Upper lobe of left lung (tissue), 6 donors: Measurements from ENCODE around the gene FGF14. TPM values are rescaled to one million over a fixed set of nuclear protein-coding genes. Genes with fewer than 3 reads are reported as not detected.

Experiments
- ATAC-seq, 2 donors: fragments of 200-7000 bp; cut with Tn5 transposase; one replicate each; pipeline ENCODE4 v1.9.1; 2022; ENCODE audit warnings: mild to moderate bottlenecking in 2 of 2, moderate library complexity in 2 of 2; ENCODE audit not compliant: low FRiP score in 2 of 2
- DNase-seq, 2 donors: peaks; one replicate each; pipeline ENCODE4 v3.0.0-alpha.2; 2019 to 2020
- H3K27ac ChIP-seq, 4 donors: fragments of 200-600 bp; sonication (generic); one replicate each; pipeline ENCODE4 v1.5.1; 2016 to 2019
- H3K27me3 ChIP-seq, 4 donors: fragments of 200-600 bp; sonication (generic); one replicate each; pipeline ENCODE4 v1.5.1; 2017 to 2019
- H3K36me3 ChIP-seq, 4 donors: fragments of 200-600 bp; sonication (generic); one replicate each; pipeline ENCODE4 v1.5.1; 2016 to 2019
- H3K4me1 ChIP-seq, 4 donors: fragments of 200-600 bp; sonication (generic); one replicate each; pipeline ENCODE4 v1.5.1; 2018 to 2019
- H3K4me3 ChIP-seq, 4 donors: fragments of 200-600 bp; sonication (generic); one replicate each; pipeline ENCODE4 v1.5.1; 2017 to 2019; ENCODE audit warnings: mild to moderate bottlenecking in 2 of 4, moderate library complexity in 1 of 4
- H3K9me3 ChIP-seq, 4 donors: fragments of 200-600 bp; sonication (generic); one replicate each; pipeline ENCODE4 v1.5.1; 2018 to 2019
- CTCF ChIP-seq, 6 experiments: fragments of 450-650 bp in 4 of 6; fragments of 200-600 bp in 2 of 6; sonication (generic) in 2 of 6; IDR thresholded peaks; one replicate each; pipeline ENCODE4 v1.5.1; 2016 to 2019; ENCODE audit warnings: antibody characterized with exemption in 6 of 6
- EP300 ChIP-seq, 4 donors: sonication (generic); formaldehyde crosslinking; IDR thresholded peaks; one replicate each; pipeline ENCODE4 v1.5.1; 2017; ENCODE audit warnings: antibody characterized with exemption in 4 of 4, control low read depth in 2 of 4
- POLR2A ChIP-seq, 4 donors: fragments of 450-650 bp; IDR thresholded peaks; one replicate each; pipeline ENCODE4 v1.5.1; 2016 to 2017; ENCODE audit warnings: antibody characterized with exemption in 4 of 4, mild to moderate bottlenecking in 2 of 4
- POLR2AphosphoS5 ChIP-seq, 2 donors: sonication (generic); formaldehyde crosslinking; IDR thresholded peaks; one replicate each; pipeline ENCODE4 v1.5.1; 2017; ENCODE audit warnings: antibody characterized with exemption in 2 of 2
- WGBS, 2 donors: methylation state at CpG; one replicate each; pipeline ENCODE4 v1.1.5; 2017 to 2018; 5-methylcytosine and 5-hydroxymethylcytosine counted together
- total RNA-seq, 6 donors: library from RNA; depleted of rRNA in 4 of 6; stranded (reverse); fragments of >200 nt in 4 of 6; gene quantifications; one replicate each; pipeline versions ENCODE4 v1.1.0 to v1.2.1, GENCODE V29; 2016 to 2021
- donor health status: DM: no; HTN: no; CAD: no; lungs with moderate emphysema.
- donor health status: DM: no; HTN: yes; CAD: no; lungs with severe emphysema.

Gene FGF14
- total RNA-seq, 6 donors from 2014 or later, result 0.80 to 8.4 (median 4.1) TPM

GRCh38 chr13:101951114-101951513 is 450.7 kb downstream of the FGF14 start:
- peaks cover 0 to 5% (median 0%) of the 10 kb centered on the region in 4 donors for H3K4me1 ChIP-seq
- H3K27me3 ChIP-seq, result no peaks in the 10 kb centered on the region
- ATAC-seq, result no peak

GRCh38 chr13:101949681-101950080 is 452.2 kb downstream of the FGF14 start:
- TF ChIP-seq CTCF (IDR thresholded peaks at IDR 0.05) (no peak), POLR2A (IDR thresholded peaks at IDR 0.05) (no peak), POLR2AphosphoS5 (IDR thresholded peaks at IDR 0.05) (no peak), EP300 (IDR thresholded peaks at IDR 0.05) (no peak)
- no peak overlapping the region for H3K4me3 ChIP-seq
- H3K4me1 ChIP-seq, result no peaks in the 10 kb centered on the region
- H3K36me3 ChIP-seq, result no peaks in the 10 kb centered on the region
- DNase-seq (no peak), ATAC-seq (no peak)
- no peaks in the 10 kb centered on the region for H3K9me3 ChIP-seq
- no peak overlapping the region for H3K27ac ChIP-seq
- H3K27me3 ChIP-seq, result no peaks in the 10 kb centered on the region

More at GRCh38 chr13:101951114-101951513, 450.7 kb downstream of the FGF14 start:
- 84 to 87% methylated on average over 2 of the region's 2 CpGs for WGBS, 2 donors
- TF ChIP-seq EP300 (IDR thresholded peaks at IDR 0.05) (no peak), POLR2A (IDR thresholded peaks at IDR 0.05) (no peak), CTCF (IDR thresholded peaks at IDR 0.05) (no peak), POLR2AphosphoS5 (IDR thresholded peaks at IDR 0.05) (no peak)
- Histone ChIP-seq H3K36me3 (no peaks in the 10 kb centered on the region), H3K4me3 (no peak overlapping the region), H3K27ac (no peak overlapping the region), H3K9me3 (no peaks in the 10 kb centered on the region)
- no peak for DNase-seq

GRCh38 chr13:101946401-101946800 is 455.4 kb downstream of the FGF14 start:
- Histone ChIP-seq H3K4me1 (peaks cover 0 to 3% (median 0%) of the 10 kb centered on the region in 4 donors), H3K4me3 (no peak overlapping the region), H3K27me3 (no peaks in the 10 kb centered on the region), H3K36me3 (no peaks in the 10 kb centered on the region), H3K9me3 (no peaks in the 10 kb centered on the region), H3K27ac (no peak overlapping the region)
- ATAC-seq (no peak), DNase-seq (no peak)
- TF ChIP-seq EP300 (IDR thresholded peaks at IDR 0.05) (no peak), POLR2AphosphoS5 (IDR thresholded peaks at IDR 0.05) (no peak), CTCF (IDR thresholded peaks at IDR 0.05) (no peak), POLR2A (IDR thresholded peaks at IDR 0.05) (no peak)

DNA sequence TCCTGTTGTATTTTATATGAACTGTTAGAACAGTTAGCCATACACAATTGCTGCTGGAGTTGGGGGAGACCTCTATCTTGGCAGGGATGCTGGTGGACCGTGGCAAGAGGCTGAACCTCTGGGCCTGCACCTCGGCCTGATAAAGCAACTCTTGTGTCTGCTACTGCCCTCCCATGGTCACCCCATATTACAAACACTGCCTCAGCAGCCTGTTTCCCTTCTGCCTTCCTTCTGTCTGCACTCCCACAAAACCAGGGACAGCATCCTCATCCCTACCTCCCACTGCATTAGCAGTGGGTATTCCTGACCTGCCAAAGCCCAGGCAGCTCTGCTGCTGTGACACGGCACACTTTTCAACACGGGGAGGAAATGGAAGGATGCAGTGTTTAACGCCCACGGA is 456.4 kb downstream of the FGF14 start:
- no peak overlapping the region for H3K4me3 ChIP-seq
- no peak overlapping the region for H3K27ac ChIP-seq
- H3K27me3 ChIP-seq, result no peaks in the 10 kb centered on the region
- ATAC-seq, result no peak
- DNase-seq, result no peak
- no peaks in the 10 kb centered on the region for H3K36me3 ChIP-seq
- 66 to 73% methylated on average over 6 of the region's 6 CpGs for WGBS, 2 donors
- peaks cover 0 to 3% (median 0%) of the 10 kb centered on the region in 4 donors for H3K4me1 ChIP-seq
- TF ChIP-seq CTCF (IDR thresholded peaks at IDR 0.05) (no peak), POLR2A (IDR thresholded peaks at IDR 0.05) (no peak), POLR2AphosphoS5 (IDR thresholded peaks at IDR 0.05) (no peak), EP300 (IDR thresholded peaks at IDR 0.05) (no peak)
- H3K9me3 ChIP-seq, result no peaks in the 10 kb centered on the region

DNA sequence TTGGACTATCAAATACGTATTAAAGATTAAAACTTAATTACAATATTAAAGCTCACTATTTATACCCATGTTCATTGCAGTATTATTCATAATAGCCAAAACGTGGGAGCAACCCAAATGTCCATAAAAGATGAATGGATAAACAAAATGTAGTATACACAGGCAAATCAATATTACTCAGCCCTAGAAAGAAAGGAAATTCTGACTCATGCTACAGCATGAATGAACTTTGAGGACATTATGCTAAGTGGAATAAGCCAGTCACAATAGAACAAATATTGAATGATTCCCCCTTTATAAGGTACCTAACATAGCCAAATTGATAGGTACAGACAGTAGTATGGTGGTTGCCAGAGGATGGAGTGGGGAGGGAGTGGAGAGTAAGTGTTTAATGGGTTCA is 457.3 kb downstream of the FGF14 start:
- H3K4me1 ChIP-seq, result peaks cover 0 to 3% (median 0%) of the 10 kb centered on the region in 4 donors
- H3K36me3 ChIP-seq, result no peaks in the 10 kb centered on the region
- DNase-seq, result no peak
- no peak overlapping the region for H3K27ac ChIP-seq
- no peaks in the 10 kb centered on the region for H3K9me3 ChIP-seq
- no peaks in the 10 kb centered on the region for H3K27me3 ChIP-seq
- WGBS, 2 donors, result 58 to 60% methylated on average over 2 of the region's 2 CpGs
- no peak for ATAC-seq
- no peak overlapping the region for H3K4me3 ChIP-seq
- TF ChIP-seq POLR2AphosphoS5 (IDR thresholded peaks at IDR 0.05) (no peak), POLR2A (IDR thresholded peaks at IDR 0.05) (no peak), CTCF (IDR thresholded peaks at IDR 0.05) (no peak), EP300 (IDR thresholded peaks at IDR 0.05) (no peak)
